GM21576 (cell line): ENCODE results near the gene KIAA1614.
A peak's percentile ranks its signal among the peaks of the same experiment; 100 is the strongest.
"Not testable (repeated sequence)": the region's sequence is repeated elsewhere in the genome, so short reads cannot be mapped to it uniquely, and the experiment has no call there.

ENCODE experiments used
- ATAC-seq: cut with Tn5 transposase; IDR thresholded peaks from one replicate; pipeline ENCODE4 v1.9.1; 2021; ENCODE audit warnings: mild to moderate bottlenecking, moderate library complexity; ENCODE audit not compliant: unreplicated experiment

KIAA1614 gene

DNA sequence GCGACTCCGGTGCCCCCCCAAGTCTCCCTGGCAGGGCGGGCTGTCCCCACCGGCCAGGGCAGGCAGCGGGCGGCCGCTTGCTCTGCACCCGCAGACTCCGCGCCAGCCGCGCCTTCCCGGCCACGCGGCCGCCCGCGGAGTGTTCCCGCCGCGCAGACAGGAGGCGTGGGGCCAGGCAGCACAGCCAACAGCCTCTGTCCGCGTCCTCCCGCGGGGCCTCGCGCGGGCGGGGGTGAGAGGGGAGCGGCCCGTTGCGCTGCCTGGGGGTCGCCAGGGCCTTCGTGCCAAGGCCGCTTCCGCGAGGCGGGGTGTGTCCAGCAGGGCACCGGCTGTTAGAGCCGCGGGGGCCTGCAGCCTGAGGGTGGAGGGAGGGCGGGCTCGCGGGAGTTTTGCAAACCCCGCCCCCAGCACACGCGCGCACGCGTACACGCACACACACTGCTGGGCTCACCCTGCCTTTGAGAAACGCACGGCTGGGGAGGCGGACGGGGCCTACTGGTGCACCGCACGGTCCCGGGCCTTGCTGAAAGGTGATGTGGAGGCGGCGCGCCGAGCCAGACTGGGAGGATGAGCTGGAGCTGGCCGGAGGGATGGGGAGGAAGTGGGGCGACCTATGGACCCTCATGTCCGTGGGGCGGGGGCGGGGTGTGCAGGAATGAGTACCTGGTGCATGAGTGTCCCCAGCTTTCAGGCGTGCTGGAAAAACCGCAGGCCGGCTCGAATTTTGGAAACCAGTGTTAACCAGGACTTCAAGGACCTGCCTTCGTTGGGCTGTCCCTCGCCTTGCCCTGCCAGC lies 41.5 kb downstream of the KIAA1614 start:
- ATAC-seq, result peak; percentile 57

DNA sequence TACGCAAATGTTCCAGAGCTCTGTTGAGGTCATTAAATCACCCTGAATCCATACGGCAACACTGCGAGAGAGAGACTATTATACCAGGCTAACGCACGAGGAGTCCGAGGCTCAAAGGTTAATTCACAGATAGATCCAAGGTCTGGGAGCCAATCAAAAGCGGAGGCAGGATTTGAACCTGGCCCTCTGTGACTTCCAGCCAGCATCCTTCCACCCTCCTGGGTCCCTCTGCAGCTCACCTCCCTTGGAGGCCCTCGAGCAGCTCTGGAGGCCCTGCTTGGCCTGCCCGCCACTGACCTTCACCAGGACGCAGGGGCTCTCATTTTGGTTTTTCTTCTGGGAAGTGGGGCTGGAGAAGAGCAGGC lies 42.1 kb downstream of the KIAA1614 start:
- ATAC-seq, result no peak

DNA sequence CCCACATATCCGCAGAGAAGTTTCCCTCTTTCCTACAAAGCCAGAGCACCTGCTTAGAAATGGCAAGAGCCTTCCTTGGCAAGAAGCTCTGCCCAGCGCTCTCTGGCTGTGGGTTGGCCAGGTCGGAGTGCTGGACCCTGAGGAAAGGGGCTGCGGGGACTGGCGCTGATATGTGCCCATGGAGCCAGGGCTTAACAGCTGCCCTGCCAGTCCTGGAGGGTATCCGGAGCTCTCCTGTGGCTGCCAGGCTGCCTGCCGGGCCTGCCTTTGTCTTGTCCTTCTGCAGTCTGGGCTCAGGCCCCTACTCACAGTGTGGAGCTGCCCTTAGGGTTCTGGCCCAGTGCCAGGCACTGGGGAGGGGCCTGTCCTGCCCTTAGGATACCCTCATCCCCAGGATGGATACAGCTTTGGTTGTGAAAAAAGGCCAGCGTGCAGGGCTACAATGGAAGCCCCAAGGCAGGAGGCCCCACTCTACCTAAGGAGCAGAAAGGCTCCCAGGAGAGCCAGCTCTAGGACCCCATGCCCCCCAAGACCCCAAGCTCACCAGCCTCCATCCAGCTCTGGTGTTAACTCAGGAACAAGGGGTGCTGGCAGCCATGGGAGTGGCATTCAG lies 43.4 kb downstream of the KIAA1614 start:
- ATAC-seq, result no peak

DNA sequence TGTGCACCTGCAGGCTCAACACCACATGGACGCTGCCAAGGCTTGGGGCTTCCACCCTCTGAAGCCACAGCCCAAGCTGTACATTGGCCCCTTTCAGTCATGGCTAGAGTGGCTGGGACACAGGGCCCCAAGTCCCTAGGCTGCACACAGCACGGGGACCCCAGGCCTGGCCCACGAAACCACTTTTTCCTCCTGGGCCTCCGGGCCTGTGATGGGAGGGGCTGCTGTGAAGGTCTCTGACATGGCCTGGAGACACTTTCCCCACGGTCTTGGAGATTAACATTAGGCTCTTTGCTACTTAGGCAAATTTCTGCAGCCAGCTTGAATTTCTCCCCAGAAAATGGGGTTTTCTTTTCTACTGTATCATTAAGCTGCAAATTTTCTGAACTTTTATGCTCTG lies 46.9 kb downstream of the KIAA1614 start:
- not testable (repeated sequence) for ATAC-seq

DNA sequence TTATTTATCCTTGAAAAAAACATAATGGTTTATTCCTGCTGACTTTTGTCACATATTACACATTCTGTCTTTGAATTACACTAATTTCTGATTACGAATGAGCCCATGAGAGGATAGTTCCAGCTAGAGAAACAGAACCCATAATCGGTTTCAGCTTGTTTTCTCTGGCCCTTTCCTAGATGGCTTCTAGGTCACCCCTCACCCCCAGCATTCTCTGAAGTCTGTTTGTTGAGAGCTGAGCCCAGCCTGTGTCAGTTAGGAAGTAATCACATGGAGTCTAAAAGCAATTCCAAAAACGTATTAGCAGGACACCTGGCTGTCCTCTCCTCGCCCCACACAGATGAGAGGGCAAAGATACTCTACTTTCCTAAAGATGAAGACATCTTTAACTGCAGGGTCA lies 48.9 kb downstream of the KIAA1614 start:
- ATAC-seq, result no peak

- ATAC-seq, result no peak
These were observed 49.5 kb downstream of the KIAA1614 start for GRCh38 chr1:180962178-180962577.

- no peak for ATAC-seq
These were observed 51.4 kb downstream of the KIAA1614 start for GRCh38 chr1:180964056-180964455.

DNA sequence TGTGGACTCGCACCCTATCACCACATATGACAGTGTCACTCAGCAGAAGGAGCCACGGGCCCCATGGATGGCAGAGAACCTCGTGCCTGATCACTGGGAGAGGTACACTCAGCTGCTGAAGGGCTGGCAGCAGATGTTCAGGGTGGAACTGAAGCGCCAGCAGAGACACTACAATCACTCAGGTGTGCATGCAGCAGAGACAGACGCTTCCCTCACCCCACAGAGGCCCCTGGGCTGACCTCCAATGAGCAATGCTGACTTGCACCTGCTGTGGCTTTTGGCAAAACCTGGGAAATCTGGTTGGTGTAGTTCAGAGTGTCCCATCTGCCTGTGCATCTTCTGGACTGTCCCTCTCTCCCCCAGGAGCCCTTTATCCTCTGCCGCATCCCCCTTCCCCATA lies 51.9 kb downstream of the KIAA1614 start:
- no peak for ATAC-seq

DNA sequence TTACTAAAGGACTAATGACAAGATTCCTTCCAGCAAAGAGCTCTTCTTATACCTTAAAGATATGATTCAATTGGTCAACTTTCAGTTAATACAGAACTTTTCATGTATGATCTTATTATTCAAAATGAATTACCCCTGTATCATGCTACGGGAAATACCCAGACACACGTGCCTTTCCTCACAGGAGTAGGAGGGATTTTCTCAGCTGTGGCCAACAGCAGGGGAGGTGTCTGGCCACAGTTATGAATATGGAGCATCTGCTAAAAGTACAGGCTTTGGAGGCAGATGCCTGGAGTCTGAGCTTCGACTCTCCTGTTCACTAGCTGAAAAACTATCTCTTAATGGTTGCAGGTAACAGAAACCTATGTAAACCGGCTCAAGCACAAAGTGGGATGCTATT lies 53.6 kb downstream of the KIAA1614 start:
- ATAC-seq, result no peak

DNA sequence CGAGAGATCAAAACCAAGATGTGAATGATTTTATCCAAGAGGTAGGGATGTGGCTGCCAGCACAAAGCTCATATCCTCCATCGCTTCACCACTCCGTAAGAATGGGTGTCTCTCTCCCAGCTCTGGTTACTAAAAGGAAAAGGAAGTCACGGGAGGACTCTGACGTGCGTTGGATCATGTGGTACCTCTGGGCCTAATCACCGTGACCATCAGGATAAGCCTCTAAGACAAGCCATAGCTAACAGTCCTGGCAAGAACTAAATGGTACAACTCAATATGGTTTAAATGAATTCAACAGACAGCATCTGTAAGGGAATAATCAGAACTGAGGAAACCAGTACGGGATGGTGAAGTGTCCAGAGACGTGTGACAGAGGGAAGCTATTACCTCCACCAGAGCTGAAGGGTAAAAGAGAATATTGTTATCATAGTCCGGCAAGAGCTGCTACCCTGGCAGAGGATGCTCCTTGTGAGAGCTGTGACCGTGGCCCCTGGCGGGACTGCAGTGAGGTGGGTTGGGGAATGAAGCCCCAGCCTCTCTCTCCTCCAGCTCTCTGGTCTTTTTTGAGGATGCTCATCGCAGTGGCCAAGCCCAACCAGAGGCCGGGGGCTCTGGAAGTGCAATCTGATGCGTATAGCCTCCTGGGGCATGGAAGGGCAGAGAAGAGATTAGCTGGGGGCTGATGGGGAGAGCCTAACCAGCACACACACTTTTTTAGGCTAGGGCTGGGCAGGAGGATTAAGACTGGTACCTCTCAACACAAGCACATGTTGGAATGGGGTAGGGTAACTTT lies 54.2 kb downstream of the KIAA1614 start:
- no peak for ATAC-seq

- no peak for ATAC-seq
These were observed 54.9 kb downstream of the KIAA1614 start for GRCh38 chr1:180967558-180967957.

DNA sequence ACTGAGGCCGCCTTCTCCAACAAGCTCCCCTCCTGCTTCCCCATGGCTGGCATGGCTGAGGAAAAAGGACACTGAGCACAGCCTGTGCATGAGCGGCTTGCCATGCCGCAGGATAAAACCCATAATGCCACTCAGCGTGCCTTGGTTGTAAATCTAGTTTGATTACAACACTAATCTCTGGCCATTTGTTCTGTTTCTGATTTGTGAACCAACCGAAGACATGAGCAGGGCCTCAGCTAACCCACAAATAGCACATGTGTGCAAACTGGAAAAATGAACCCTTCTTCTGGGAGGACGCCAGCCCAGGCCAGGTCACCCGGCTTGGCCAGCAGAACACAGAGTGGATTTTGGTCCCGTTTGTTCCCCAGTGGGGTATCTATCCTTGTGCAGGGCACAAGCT lies 56.1 kb downstream of the KIAA1614 start:
- not testable (repeated sequence) for ATAC-seq

- ATAC-seq, result no peak
These were observed 56.7 kb downstream of the KIAA1614 start for GRCh38 chr1:180969434-180969833.

GRCh38 chr1:180970333-180971079 lies 57.8 kb downstream of the KIAA1614 start:
- ATAC-seq, result no peak

DNA sequence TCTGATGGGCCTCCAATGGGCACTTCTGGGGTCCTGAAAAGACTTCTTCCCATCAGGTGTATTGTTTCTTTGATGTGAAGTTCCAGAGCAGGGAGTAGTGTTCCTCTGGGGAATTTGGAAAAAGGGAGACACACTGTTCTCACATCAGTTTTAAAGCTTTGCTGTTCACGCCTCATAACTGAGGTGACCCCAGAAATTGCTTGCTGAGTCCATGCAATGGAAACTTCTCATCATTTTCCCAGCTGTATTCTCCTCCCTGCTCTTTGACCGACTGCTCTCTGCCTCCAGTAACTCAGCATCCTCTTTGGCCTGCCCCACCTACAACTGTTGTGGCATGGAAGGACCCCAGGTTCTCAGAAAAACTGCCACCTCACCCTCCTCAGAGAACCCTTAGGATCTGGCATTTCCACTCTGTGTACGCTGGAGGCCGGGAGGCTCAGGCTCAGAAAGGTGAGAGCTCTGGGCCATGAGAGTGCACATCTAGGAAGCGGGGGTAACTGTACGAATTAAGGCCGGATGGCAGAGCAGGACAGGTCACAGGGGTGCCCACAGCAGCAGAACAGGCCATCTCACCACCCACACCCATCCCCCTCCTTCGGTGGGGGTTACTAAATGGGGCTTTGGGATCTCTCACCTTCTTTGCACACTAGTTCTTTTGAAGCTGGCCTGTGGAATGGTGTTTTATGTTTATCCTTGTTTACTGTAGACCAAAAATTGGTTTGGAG lies 58.7 kb downstream of the KIAA1614 start:
- no peak for ATAC-seq

DNA sequence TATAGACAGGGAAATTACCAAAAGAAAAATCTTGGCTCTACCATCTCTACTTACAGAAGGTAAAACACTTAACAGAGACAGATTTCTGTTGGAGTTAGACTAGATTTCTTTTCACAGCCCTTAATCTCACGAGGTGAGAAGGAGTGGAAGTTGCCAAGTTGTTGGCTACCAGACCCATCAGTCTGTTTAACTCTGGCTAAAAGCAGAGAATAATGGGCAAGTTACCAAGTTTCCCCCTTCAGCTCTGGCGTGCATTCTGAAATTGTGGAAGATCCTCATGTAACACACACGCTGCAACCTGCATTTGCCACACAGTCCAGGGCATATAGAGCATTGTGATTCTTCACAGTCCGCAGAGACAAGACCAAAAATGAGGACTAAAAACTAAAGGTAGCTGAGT lies 60.7 kb downstream of the KIAA1614 start:
- no peak for ATAC-seq

GRCh38 chr1:180974236-180974635 lies 61.5 kb downstream of the KIAA1614 start:
- ATAC-seq, result no peak

GRCh38 chr1:180975551-180975950 lies 62.9 kb downstream of the KIAA1614 start:
- ATAC-seq, result no peak

- ATAC-seq, result no peak
These were observed 63.5 kb downstream of the KIAA1614 start for GRCh38 chr1:180976191-180976590.

DNA sequence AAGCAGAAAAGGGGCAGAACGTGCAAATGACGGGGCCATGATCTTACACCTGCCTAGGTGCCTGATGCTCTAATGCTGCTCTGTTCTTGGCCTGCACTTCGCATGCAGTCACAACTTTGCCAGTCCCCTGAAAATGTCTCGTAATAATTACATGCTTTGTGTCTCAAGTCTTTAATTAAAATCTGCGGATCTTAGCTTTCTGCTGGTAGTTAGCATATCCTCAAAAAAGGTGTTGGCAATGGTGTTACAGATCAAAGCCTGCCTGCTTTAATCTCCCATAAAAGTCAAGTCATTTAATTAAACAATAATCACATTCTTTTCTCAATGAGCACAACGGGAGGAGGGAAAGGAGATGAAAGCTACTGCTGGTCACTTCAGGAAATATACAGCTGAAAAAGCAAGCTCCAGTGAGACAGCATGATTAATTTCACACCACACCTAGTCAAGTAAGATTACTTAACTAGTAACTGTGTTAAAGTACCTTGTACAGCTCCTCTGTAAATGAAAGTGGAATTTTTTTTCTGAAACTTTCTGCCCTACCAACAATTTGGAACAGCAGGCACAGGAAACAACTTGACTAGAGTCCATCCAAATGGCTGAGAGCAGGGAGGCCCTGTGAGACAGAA lies 64.1 kb downstream of the KIAA1614 start:
- ATAC-seq, result no peak
